ENCODE measurements around the gene NHLRC4. TPM values are rescaled to one million over a fixed set of nuclear protein-coding genes. Genes with fewer than 3 reads are reported as not detected.

Gene NHLRC4
- total and polyA plus RNA-seq, 2 of the 13 experiments (the other 11 are each of a cell fraction or from before 2014, with no cell fraction given): 0.40 to 0.59 TPM

GRCh38 chr16:523097-523741, 43.6 kb upstream of the NHLRC4 start (continued):
- TF ChIP-seq PRDM10 (CRISPR knock-in tag; IDR thresholded peaks at IDR 0.05; ENCODE audit: low read depth): no peak
- TF ChIP-seq, protein P1, sequence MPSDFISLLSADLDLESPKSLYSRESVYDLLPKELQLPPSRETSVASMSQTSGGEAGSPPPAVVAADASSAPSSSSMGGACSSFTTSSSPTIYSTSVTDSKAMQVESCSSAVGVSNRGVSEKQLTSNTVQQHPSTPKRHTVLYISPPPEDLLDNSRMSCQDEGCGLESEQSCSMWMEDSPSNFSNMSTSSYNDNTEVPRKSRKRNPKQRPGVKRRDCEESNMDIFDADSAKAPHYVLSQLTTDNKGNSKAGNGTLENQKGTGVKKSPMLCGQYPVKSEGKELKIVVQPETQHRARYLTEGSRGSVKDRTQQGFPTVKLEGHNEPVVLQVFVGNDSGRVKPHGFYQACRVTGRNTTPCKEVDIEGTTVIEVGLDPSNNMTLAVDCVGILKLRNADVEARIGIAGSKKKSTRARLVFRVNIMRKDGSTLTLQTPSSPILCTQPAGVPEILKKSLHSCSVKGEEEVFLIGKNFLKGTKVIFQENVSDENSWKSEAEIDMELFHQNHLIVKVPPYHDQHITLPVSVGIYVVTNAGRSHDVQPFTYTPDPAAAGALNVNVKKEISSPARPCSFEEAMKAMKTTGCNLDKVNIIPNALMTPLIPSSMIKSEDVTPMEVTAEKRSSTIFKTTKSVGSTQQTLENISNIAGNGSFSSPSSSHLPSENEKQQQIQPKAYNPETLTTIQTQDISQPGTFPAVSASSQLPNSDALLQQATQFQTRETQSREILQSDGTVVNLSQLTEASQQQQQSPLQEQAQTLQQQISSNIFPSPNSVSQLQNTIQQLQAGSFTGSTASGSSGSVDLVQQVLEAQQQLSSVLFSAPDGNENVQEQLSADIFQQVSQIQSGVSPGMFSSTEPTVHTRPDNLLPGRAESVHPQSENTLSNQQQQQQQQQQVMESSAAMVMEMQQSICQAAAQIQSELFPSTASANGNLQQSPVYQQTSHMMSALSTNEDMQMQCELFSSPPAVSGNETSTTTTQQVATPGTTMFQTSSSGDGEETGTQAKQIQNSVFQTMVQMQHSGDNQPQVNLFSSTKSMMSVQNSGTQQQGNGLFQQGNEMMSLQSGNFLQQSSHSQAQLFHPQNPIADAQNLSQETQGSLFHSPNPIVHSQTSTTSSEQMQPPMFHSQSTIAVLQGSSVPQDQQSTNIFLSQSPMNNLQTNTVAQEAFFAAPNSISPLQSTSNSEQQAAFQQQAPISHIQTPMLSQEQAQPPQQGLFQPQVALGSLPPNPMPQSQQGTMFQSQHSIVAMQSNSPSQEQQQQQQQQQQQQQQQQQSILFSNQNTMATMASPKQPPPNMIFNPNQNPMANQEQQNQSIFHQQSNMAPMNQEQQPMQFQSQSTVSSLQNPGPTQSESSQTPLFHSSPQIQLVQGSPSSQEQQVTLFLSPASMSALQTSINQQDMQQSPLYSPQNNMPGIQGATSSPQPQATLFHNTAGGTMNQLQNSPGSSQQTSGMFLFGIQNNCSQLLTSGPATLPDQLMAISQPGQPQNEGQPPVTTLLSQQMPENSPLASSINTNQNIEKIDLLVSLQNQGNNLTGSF (CRISPR knock-in tag; IDR thresholded peaks at IDR 0.05): no peak
- TF ChIP-seq STAG1 (CRISPR knock-in tag; IDR thresholded peaks at IDR 0.05): no peak
- no peak for TF ChIP-seq ZNF367 (CRISPR knock-in tag; IDR thresholded peaks at IDR 0.05; ENCODE audit: borderline replicate concordance)
- TF ChIP-seq TCF12 (IDR thresholded peaks at IDR 0.05): no peak
- no peak for TF ChIP-seq TCF12 (CRISPR knock-in tag; IDR thresholded peaks at IDR 0.05)
- TF ChIP-seq POLR2AphosphoS2 (IDR thresholded peaks at IDR 0.05; ENCODE audit: low read depth, low read length): no peak
- no peak for TF ChIP-seq TAF15 (IDR thresholded peaks at IDR 0.05; ENCODE audit: low read depth, low read length, poor library complexity, severe bottlenecking)
- no peak for TF ChIP-seq YEATS2 (CRISPR knock-in tag; IDR thresholded peaks at IDR 0.05; ENCODE audit: borderline replicate concordance)
- TF ChIP-seq KMT2B (CRISPR knock-in tag; IDR thresholded peaks at IDR 0.05): no peak
